ENCODE measurements around the gene GPR155. TPM values are rescaled to one million over a fixed set of nuclear protein-coding genes. Genes with fewer than 3 reads are reported as not detected.
"Not testable (repeated sequence)": the region's sequence is repeated elsewhere in the genome, so short reads cannot be mapped to it uniquely, and the experiment has no call there.

Gene GPR155
- total RNA-seq, 1 donor from 2014 or later, result 5.8 TPM

- DNase-seq, result no peak
Measured at GRCh38 chr2:174439323-174439722, 47.5 kb downstream of the GPR155 start.

DNA sequence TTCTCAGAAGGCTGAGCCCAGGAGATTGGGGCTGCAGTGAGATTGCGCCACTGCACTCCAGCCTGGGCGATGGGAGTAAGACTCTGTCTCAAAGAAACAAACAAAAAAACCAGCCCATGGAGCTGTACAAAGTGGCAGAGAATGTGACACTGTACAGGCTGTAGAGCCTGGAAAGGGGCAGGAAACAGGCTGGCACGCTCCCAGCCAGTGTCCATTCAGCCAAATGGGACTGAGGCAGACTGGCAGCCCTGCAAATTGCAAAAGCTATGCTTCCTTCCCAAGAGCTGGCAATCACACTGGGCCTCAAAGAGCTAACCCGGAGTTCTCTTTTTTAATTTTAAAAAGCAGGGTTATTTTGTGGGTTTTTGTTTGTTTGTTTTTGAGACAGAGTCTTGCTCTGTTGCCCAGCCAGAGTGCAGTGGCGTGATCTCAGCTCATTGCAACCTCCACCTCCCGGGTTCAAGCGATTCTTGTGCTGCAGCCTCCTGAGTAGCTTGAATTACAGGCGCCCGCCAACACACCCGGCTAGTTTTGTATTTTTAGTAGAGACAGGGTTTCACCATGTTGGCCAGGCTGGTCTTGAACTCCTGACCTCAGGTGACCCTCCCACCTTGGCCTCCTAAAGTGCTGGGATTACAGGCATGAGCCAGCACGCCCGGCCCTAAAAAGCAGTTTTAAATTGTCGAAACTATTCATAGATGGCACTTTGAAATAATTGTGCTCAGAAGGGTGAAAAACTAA lies 48.5 kb downstream of the GPR155 start:
- no peak for DNase-seq

GRCh38 chr2:174436351-174436750 lies 50.5 kb downstream of the GPR155 start:
- no peak for DNase-seq

GRCh38 chr2:174431902-174432301 lies 54.9 kb downstream of the GPR155 start:
- no peak for DNase-seq

- DNase-seq, result no peak
Measured at GRCh38 chr2:174430066-174430465, 56.8 kb downstream of the GPR155 start.

- no peak for DNase-seq
Measured at GRCh38 chr2:174428214-174428613, 58.6 kb downstream of the GPR155 start.

DNA sequence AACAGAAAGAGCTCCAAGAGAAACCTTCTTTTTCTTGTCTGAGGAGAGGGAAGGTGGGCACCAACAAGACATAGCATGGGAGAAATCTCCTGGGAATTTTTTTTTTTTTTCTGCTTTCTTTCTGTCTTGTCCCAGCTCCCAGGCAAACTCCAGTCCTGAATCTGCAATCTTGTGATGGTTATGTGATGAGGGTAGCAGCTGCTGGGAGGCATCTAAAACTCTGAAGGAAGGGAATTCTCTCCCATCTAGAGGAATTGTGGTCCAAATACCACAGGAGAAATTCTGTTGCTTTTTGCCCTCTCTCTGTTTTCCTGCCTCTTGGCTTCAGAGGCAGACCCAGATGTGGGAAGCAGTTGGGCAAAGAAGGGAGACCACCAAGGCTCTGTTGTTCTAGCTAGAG lies 74.6 kb downstream of the GPR155 start:
- no peak for DNase-seq

GRCh38 chr2:174410039-174410438 lies 76.8 kb downstream of the GPR155 start:
- DNase-seq, result not testable (repeated sequence)

DNA sequence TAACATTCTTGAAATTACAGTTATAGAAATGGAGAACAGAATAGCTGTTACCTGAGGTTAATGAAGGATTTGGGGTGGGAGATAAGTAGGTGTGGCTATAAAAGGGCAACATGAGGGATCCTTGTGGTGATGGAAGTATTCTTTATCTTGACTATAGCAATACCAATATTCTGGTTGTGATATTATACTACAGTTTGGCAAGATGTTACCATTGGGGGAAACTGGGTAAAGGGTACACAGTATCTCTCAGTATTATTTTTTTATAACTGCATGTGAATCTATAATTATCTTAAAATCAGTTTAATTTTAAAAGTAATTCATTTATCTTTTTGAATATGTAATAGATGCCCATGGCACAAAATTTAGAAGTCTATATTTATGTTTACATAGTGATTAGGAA lies 83.2 kb downstream of the GPR155 start:
- DNase-seq, result no peak

DNA sequence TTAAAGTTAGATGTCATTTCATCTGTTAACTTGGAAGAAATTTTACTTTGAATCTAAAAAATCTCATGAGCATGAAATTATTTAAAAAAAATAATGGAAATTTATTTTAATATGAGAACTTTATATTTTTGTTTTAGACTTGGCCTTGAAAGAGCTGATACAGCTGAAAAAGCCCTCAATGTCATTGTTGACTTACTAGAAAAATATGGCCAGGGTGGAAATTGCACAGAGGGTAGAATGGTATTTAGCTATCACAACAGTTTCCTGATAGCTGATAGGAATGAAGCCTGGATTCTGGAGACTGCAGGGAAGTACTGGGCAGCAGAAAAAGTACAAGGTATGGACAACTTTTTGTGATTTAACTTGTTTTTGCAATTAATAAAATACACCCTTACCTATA lies 86.0 kb downstream of the GPR155 start:
- DNase-seq, result no peak

DNA sequence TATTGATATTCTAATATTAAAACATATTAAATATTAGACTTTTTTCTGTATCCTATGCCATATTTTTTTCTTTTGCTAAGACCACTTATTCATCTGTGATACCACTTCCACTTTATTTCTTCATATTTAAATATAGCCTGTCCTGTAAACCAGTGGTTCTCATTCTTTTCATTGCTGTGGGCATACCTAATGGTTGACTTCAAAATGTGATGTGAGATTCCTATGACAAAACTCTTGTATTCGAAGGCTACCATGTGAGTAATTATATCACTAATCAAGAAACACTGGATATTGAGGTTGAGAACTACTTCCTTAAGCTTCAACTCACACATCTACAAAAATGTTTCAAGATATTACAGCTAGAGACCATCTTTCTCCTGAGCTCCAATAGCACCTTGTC lies 87.7 kb downstream of the GPR155 start:
- DNase-seq, result no peak

- DNase-seq, result no peak
Measured at GRCh38 chr2:174397773-174398172, 89.1 kb downstream of the GPR155 start.

DNA sequence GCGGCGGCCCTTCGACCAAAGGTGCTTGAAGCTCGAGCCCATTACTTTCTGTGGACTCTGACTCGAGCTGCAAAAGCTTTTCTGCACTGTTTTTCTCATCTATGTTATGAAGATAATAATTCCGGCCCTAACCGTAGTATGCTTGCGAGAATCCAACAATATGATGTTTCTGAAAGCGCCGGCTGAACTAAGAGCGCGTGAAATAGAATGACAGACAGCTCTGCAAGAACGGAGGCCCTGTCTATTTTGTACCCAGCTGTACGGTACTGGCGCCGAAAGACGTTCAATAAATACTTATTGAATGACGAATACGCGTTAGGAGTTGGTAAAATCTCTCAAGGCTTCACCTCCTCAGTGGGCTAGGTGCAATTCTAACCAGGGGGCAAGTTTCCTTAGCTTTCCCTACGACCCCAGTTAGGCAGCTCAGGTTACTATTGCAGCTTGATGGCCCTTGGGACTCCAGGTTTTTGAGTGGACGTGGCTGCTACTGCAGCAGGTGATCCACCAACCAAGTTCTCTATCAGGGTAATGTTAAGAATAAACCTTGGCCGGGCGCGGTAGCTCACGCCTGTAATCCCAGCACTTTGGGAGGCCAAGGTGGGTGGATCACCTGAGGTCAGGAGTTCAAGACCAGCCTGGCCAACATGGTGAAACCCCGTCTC lies 90.7 kb downstream of the GPR155 start:
- DNase-seq, result peak; percentile 28

- peak; percentile 84 for DNase-seq
Measured at GRCh38 chr2:174395284-174395968, 91.4 kb downstream of the GPR155 start, which contains the start of gene SCRN3. SCRN3 (plus strand) TSS chr2:174395730; CDS start chr2:174398284, 2,554 bp downstream.

DNA sequence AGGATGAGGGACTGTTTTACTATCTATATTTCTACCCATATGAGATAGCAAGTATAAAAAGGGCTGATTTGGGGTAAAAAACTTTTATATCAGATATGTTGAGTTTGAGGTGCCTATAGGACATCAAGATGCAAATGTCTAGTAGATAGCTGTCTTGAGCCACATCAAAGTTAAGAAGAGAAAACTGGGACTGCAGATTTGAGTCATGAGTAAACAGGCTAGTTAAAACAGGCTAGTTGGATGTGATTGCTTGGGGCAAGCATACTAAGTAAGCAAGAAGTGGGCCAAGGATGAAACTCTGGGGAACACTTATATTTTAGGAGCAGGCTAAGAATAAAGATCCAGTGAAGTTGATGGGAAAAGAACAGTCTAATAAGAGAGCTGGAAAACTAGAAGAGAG lies 94.1 kb downstream of the GPR155 start:
- no peak for DNase-seq

DNA sequence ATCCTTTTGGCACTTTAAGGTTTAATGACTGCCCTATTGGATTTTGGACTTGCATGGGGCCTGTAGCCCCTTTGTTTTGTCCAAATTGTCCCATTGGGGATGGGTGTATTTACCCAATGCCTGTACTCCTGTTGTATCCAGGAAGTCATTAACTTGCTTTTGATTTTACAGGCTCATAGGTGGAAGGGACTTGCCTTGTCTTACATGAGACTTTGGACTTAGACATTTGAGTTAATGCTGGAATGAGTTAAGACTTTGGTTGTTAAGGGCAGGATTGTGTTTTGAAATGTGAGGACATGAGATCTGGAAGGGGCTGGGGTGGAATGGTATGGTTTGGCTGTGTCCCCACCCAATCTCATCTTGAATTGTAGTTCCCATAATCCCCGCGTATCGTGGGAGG lies 96.5 kb downstream of the GPR155 start:
- not testable (repeated sequence) for DNase-seq

GRCh38 chr2:174389542-174389941 lies 97.3 kb downstream of the GPR155 start:
- DNase-seq, result no peak

DNA sequence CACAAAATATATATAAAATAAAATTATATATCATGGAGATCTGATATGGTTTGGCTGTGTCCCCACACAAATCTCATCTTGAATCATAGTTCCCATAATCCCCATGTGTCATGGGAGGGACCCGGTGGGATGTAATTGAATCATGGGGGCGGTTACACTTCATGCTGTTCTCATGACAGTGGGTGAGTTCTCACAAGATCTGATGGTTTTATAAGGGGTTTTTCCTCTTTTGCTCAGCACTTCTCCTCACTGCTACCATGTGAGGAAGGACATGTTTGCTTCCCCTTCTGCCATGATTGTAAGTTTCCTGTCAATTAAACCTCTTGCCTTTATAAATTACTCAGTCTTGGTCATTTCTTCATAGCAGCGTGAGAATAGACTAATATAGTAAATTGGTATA lies 98.1 kb downstream of the GPR155 start:
- DNase-seq, result not testable (repeated sequence)

- no peak for DNase-seq
Measured at GRCh38 chr2:174385201-174385600, 101.6 kb downstream of the GPR155 start.

DNA sequence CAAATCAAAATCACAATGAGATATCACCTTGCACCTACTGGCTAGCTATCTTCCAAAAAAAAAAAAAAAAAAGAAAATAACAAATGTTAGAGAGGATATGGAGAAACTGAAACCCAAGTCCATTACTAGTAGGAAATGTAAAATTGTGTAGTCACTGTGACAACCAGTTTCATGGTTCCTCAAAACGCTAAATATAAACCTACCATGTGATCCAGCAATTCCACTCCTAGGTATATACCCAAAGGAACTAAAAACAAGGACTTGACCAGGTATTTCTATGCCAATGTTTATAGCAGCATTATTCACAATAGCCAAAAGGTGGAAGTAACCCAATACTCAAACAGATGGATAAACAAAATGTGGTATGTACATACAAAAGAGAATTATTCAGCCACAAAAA lies 103.0 kb downstream of the GPR155 start:
- no peak for DNase-seq
